Retinal pigment epithelial cell (primary cell): ENCODE results near the gene ARG1.

ENCODE experiments used
- DNase-seq: peaks from one replicate; pipeline ENCODE4 v3.0.0-alpha.2; 2010; ENCODE audit warnings: low read depth
- H3K4me3 ChIP-seq: 2 replicates; pipeline ENCODE4 v1.5.1; 2011; ENCODE audit warnings: mild to moderate bottlenecking, low read length, control low read depth, moderate library complexity
- TF ChIP-seq, protein P1 (sequence below): conservative IDR thresholded peaks from 2 replicates; pipeline ENCODE4 v1.5.1; 2011; ENCODE audit warnings: low read depth, low read length, control low read depth, inconsistent platforms

Gene ARG1

DNA sequence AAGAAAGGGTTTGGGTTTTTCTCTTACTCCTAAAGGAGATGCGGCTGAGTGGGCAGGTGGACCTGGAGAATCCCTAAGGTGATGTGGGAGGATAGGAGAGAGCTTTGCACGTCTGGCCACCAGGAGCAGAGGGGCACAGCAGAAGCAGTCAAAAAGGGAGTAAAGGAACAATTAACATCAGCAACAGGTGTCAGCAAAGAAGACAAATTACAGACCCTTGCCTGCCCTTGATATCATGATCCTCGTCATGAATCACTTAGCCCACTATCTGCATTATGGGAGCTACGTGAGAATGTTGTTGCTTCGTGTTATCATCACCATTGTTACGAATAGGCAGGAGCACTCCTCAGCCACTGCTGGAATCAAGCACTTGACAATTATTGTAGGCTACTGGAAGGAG lies 25.5 kb upstream of the ARG1 start:
- TF ChIP-seq, protein P1, sequence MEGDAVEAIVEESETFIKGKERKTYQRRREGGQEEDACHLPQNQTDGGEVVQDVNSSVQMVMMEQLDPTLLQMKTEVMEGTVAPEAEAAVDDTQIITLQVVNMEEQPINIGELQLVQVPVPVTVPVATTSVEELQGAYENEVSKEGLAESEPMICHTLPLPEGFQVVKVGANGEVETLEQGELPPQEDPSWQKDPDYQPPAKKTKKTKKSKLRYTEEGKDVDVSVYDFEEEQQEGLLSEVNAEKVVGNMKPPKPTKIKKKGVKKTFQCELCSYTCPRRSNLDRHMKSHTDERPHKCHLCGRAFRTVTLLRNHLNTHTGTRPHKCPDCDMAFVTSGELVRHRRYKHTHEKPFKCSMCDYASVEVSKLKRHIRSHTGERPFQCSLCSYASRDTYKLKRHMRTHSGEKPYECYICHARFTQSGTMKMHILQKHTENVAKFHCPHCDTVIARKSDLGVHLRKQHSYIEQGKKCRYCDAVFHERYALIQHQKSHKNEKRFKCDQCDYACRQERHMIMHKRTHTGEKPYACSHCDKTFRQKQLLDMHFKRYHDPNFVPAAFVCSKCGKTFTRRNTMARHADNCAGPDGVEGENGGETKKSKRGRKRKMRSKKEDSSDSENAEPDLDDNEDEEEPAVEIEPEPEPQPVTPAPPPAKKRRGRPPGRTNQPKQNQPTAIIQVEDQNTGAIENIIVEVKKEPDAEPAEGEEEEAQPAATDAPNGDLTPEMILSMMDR, result no peak
- no peak overlapping the region for H3K4me3 ChIP-seq
- no peak for DNase-seq

DNA sequence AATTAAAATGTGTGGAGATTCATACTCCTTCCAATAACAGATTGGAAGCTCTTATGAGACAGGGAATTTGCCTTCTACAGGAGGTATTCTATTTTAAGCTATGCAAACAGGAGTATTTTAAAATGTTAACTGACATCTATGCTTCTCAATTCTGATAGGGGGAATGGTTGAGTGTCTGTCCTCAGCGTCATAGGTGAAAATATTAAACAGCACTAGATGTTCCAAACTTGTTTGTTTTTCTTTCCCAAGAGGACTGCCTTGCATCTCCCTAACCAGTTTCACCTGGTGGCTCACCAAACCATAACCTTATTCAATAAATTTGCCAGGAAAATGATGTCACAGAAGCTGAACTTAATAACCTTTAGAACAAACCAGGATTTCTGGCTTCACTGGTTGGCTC lies 24.6 kb upstream of the ARG1 start:
- TF ChIP-seq, protein P1, result no peak
- DNase-seq, result no peak
- H3K4me3 ChIP-seq, result no peak overlapping the region

DNA sequence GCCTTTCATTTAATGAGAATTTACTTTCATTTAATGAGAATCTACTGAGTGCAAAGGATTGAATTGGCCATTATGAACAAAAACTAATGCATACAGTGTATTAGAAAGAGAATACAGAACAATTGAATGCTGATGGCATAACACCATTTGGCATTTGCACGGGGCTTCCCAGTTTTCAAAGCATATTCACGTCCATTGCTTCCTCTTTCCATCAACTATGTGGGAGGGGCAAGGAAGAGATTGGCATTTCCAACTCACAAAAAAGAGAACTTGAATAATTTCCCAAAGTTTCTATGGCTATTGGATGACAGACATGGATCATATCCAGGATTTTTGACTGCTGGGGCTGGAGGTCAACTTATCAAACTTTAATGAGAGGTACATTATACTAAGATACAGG lies 23.2 kb upstream of the ARG1 start:
- no peak overlapping the region for H3K4me3 ChIP-seq
- no peak for DNase-seq
- TF ChIP-seq, protein P1, result no peak

DNA sequence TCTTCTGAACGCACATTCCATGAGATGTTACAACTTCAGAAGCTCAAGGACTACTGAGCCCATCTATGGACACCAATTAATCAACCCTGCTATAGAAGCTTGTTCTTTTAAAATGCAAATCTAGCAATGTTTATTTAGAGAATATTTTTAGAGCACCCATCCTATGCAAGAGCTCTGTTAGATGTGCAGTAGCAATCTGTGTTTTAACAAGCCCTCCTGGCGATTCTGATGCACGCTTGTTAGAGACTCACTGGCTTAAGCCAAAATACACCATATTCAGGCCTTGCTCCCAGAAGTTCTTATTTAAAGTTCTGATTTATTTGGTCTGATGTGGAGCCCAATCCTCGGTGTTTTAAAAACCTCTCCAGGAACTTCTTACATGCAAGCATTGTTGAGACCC lies 21.1 kb upstream of the ARG1 start:
- DNase-seq, result no peak
- TF ChIP-seq, protein P1, result no peak
- no peak overlapping the region for H3K4me3 ChIP-seq

DNA sequence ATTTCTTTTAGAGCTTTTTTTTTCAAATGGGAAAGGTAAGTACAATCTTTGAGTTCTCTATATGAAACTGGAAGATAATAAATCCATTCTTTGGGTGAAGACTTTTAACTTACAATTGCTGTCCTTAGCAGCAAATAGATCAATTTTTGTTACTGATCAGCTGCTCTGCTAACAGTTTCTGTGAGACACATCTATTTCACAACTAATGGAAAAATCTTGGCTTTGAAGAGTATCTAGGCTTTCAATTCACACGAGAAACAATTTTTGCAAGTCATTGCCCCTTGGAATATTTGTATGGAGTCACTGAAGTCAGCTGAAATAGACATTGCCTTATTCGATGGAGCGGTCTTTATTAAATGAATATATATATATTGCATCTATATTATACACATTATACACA lies 20.5 kb upstream of the ARG1 start:
- DNase-seq, result no peak
- TF ChIP-seq, protein P1, result no peak

DNA sequence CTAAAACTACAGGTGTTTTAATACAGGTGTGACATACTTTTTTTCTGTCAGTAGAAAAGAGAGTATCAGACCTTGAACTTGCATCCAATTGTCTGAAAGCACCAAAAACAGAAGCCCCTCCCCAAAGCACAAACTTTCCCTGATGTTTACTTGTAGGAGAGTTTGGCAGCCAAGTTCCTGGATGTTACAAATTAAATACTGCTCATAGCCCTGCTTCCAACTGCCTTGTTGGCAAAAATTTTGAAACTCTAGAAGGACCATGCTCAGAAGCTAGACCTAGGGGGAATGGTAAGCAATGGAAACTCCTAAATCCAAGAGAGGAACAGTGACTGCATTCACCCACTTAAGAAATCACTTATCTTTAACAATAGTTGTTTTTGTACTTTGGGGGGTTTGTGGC lies 17.0 kb upstream of the ARG1 start:
- no peak for DNase-seq
- H3K4me3 ChIP-seq, result no peak overlapping the region
- TF ChIP-seq, protein P1, result no peak

More for the DNA sequence above, 20.5 kb upstream of the ARG1 start:
- H3K4me3 ChIP-seq, result no peak overlapping the region

DNA sequence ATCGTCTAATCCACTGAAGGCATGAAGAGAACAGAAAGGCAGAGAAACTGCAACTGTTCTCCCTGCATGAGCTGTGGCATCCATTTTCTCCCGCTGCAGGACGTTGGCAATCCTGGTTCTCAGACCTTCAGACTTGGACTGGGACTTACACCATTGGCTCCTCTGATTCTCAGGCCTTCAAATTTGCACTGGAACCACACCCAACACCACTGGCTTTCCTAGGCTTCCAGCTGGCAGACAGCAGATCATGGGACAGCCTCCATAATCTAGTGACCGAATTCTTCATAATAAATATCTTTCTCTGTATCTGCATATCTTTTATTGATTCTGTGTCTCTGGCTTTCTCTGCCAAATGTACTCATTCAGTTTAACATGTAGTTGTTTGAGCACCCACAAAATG lies 14.1 kb upstream of the ARG1 start:
- TF ChIP-seq, protein P1, result no peak
- DNase-seq, result no peak
- no peak overlapping the region for H3K4me3 ChIP-seq
